ENCODE measurements around the gene THNSL1. TPM values are rescaled to one million over a fixed set of nuclear protein-coding genes. Genes with fewer than 3 reads are reported as not detected.

The THNSL1 gene
- total RNA-seq, 1 donor from 2014 or later: 2.7 TPM

- H3K9me3 ChIP-seq: no peaks in the 10 kb centered on the region
- intact Hi-C loops (cut with DNase I): no loop called here
- no peak for DNase-seq
- no peaks in the 10 kb centered on the region for H3K27me3 ChIP-seq (ENCODE audit: low read depth)
- H3K27ac ChIP-seq: no peak overlapping the region
- no peak for ATAC-seq
- TF ChIP-seq, protein P1, sequence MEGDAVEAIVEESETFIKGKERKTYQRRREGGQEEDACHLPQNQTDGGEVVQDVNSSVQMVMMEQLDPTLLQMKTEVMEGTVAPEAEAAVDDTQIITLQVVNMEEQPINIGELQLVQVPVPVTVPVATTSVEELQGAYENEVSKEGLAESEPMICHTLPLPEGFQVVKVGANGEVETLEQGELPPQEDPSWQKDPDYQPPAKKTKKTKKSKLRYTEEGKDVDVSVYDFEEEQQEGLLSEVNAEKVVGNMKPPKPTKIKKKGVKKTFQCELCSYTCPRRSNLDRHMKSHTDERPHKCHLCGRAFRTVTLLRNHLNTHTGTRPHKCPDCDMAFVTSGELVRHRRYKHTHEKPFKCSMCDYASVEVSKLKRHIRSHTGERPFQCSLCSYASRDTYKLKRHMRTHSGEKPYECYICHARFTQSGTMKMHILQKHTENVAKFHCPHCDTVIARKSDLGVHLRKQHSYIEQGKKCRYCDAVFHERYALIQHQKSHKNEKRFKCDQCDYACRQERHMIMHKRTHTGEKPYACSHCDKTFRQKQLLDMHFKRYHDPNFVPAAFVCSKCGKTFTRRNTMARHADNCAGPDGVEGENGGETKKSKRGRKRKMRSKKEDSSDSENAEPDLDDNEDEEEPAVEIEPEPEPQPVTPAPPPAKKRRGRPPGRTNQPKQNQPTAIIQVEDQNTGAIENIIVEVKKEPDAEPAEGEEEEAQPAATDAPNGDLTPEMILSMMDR (IDR thresholded peaks at IDR 0.05): no peak
- H3K4me3 ChIP-seq: no peak overlapping the region
- H3K4me1 ChIP-seq: no peaks in the 10 kb centered on the region
- H3K36me3 ChIP-seq: no peaks in the 10 kb centered on the region
Measured at GRCh38 chr10:25048450-25048849, 32.0 kb downstream of the THNSL1 start.

GRCh38 chr10:25049966-25050365 is 33.6 kb downstream of the THNSL1 start:
- ATAC-seq (no peak), DNase-seq (no peak)
- H3K36me3 ChIP-seq: no peaks in the 10 kb centered on the region
- intact Hi-C loops (cut with DNase I): no loop called here
- TF ChIP-seq, protein P1 (IDR thresholded peaks at IDR 0.05): no peak
- no peaks in the 10 kb centered on the region for H3K9me3 ChIP-seq
- no peaks in the 10 kb centered on the region for H3K27me3 ChIP-seq (ENCODE audit: low read depth)
- no peak overlapping the region for H3K27ac ChIP-seq
- H3K4me3 ChIP-seq: no peak overlapping the region
- no peaks in the 10 kb centered on the region for H3K4me1 ChIP-seq

- DNase-seq (no peak), ATAC-seq (no peak)
- no peak overlapping the region for H3K27ac ChIP-seq
- no peaks in the 10 kb centered on the region for H3K36me3 ChIP-seq
- H3K4me3 ChIP-seq: no peak overlapping the region
- H3K9me3 ChIP-seq: no peaks in the 10 kb centered on the region
- no peaks in the 10 kb centered on the region for H3K4me1 ChIP-seq
- intact Hi-C loops (cut with DNase I): no loop called here
- TF ChIP-seq, protein P1 (IDR thresholded peaks at IDR 0.05): no peak
- no peaks in the 10 kb centered on the region for H3K27me3 ChIP-seq (ENCODE audit: low read depth)
Measured at GRCh38 chr10:25050402-25050801, 34.0 kb downstream of the THNSL1 start.

GRCh38 chr10:25052012-25052411 is 35.6 kb downstream of the THNSL1 start:
- ATAC-seq (no peak), DNase-seq (no peak)
- Histone ChIP-seq H3K27me3 (ENCODE audit: low read depth) (no peaks in the 10 kb centered on the region), H3K27ac (no peak overlapping the region), H3K9me3 (no peaks in the 10 kb centered on the region), H3K36me3 (no peaks in the 10 kb centered on the region), H3K4me1 (no peaks in the 10 kb centered on the region), H3K4me3 (no peak overlapping the region)
- intact Hi-C loops (cut with DNase I): no loop called here
- TF ChIP-seq, protein P1 (IDR thresholded peaks at IDR 0.05): no peak

GRCh38 chr10:25056726-25057125 is 40.3 kb downstream of the THNSL1 start:
- TF ChIP-seq, protein P1 (IDR thresholded peaks at IDR 0.05): no peak

GRCh38 chr10:25057886-25058285 is 41.5 kb downstream of the THNSL1 start:
- Histone ChIP-seq H3K27me3 (ENCODE audit: low read depth) (no peaks in the 10 kb centered on the region), H3K36me3 (no peaks in the 10 kb centered on the region), H3K4me3 (no peak overlapping the region), H3K4me1 (peaks cover 9% of the 10 kb centered on the region), H3K27ac (no peak overlapping the region), H3K9me3 (no peaks in the 10 kb centered on the region)
- TF ChIP-seq, protein P1 (IDR thresholded peaks at IDR 0.05): no peak
- DNase-seq: no peak
- no peak for ATAC-seq
- intact Hi-C loops (cut with DNase I): no loop called here

More at GRCh38 chr10:25056726-25057125, 40.3 kb downstream of the THNSL1 start:
- H3K4me1 ChIP-seq: no peaks in the 10 kb centered on the region
- DNase-seq (no peak), ATAC-seq (no peak)
- no peaks in the 10 kb centered on the region for H3K27me3 ChIP-seq (ENCODE audit: low read depth)
- no peaks in the 10 kb centered on the region for H3K9me3 ChIP-seq
- no peak overlapping the region for H3K4me3 ChIP-seq
- intact Hi-C loops (cut with DNase I): no loop called here
- no peak overlapping the region for H3K27ac ChIP-seq
- H3K36me3 ChIP-seq: no peaks in the 10 kb centered on the region

Data from lower lobe of right lung (tissue), 2 donors.